ENCODE data around the gene LRRTM3.

The LRRTM3 gene

DNA sequence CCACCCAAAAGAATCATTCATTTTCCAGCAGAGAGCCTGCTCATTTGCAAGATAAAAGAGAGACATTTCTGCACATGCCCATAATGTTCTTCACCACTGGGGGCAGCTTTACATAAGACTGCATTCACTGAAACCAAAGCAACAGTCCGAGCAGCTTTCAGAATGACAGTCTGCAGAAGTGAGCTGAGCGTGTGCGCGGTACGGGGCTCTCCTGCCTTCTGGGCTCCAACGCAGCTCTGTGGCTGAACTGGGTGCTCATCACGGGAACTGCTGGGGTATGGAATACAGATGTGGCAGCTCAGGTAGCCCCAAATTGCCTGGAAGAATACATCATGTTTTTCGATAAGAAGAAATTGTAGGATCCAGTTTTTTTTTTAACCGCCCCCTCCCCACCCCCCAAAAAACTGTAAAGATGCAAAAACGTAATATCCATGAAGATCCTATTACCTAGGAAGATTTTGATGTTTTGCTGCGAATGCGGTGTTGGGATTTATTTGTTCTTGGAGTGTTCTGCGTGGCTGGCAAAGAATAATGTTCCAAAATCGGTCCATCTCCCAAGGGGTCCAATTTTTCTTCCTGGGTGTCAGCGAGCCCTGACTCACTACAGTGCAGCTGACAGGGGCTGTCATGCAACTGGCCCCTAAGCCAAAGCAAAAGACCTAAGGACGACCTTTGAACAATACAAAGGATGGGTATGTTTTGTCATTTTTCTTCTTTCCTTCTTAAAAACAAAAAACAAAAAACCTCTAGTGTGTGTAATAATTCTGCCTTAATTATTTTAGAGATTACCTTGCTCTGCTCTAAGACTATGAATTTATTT is at the start of gene LRRTM3:
TSS of gene LRRTM3 (plus strand) at position 141 of the 820 bp plus-strand sequence.
- no peak within 1 kb of the TSS for H3K4me3 ChIP-seq (ENCODE audit: low read length)
- DNase-seq (ENCODE audit: low read depth): peak; percentile 62
- TF ChIP-seq, protein P1, sequence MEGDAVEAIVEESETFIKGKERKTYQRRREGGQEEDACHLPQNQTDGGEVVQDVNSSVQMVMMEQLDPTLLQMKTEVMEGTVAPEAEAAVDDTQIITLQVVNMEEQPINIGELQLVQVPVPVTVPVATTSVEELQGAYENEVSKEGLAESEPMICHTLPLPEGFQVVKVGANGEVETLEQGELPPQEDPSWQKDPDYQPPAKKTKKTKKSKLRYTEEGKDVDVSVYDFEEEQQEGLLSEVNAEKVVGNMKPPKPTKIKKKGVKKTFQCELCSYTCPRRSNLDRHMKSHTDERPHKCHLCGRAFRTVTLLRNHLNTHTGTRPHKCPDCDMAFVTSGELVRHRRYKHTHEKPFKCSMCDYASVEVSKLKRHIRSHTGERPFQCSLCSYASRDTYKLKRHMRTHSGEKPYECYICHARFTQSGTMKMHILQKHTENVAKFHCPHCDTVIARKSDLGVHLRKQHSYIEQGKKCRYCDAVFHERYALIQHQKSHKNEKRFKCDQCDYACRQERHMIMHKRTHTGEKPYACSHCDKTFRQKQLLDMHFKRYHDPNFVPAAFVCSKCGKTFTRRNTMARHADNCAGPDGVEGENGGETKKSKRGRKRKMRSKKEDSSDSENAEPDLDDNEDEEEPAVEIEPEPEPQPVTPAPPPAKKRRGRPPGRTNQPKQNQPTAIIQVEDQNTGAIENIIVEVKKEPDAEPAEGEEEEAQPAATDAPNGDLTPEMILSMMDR (conservative IDR thresholded peaks at IDR 0.05; ENCODE audit: low read length): peak; percentile 76

DNA sequence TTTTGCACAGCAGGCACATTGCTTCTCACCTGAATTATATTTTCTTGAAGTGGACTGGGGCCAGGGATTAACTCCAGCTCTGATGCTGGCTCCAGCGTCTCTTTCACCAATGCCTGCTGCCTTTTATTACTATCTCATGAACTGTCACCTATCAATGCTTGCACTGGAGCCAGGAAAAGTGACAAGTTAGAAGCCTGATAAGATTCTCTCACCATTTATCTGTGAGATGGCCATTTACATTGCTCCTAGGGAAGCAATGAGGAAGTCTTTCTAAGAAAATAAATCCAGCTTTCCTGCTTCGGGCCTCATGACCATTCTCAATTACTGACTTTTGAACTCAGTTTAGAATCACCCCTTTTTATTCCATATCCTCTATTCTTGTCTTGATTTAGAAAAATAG is 48.5 kb upstream of the LRRTM3 start:
- DNase-seq (ENCODE audit: low read depth): no peak
- TF ChIP-seq, protein P1 (conservative IDR thresholded peaks at IDR 0.05; ENCODE audit: low read length): no peak
- no peak overlapping the region for H3K4me3 ChIP-seq (ENCODE audit: low read length)

DNA sequence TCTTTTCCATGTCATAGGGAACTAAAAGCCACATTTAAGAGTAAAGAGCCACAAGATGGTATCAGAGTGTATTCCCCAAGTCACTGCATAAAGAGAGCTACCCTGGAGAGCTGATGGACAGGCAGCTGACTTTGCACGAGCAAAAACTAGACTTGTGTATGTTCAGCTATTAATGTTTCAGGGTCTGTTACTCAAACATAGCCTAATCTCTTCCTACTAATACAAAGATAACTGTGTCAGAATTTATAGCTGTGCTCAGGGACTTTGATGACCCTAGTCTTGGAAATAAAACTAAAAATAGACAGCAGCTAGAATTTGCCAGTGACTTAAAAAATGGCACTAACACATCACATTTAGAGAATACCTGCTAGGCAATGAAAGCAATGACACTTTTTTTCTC is 45.5 kb upstream of the LRRTM3 start:
- no peak overlapping the region for H3K4me3 ChIP-seq (ENCODE audit: low read length)
- TF ChIP-seq, protein P1 (conservative IDR thresholded peaks at IDR 0.05; ENCODE audit: low read length): no peak
- DNase-seq (ENCODE audit: low read depth): no peak

DNA sequence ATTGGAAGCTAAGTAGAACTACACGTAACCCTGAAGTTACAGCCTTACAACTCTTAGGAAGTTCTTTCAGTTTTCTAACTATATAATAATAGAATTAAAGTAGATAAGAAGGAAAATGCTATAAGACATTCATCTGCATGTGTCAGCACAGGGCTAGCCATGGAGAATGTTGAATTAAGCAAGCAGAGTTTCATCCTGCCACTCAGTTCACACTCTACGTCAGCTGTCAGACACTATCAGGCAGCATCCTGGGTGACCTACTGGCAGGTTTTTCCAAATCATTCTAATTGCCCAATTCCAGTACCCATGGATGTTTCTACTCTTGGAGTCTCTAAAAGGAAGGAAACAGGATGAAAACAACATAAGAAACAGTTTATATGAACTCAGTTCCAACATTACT is 45.0 kb upstream of the LRRTM3 start:
- H3K4me3 ChIP-seq (ENCODE audit: low read length): no peak overlapping the region
- DNase-seq (ENCODE audit: low read depth): no peak
- TF ChIP-seq, protein P1 (conservative IDR thresholded peaks at IDR 0.05; ENCODE audit: low read length): no peak

DNA sequence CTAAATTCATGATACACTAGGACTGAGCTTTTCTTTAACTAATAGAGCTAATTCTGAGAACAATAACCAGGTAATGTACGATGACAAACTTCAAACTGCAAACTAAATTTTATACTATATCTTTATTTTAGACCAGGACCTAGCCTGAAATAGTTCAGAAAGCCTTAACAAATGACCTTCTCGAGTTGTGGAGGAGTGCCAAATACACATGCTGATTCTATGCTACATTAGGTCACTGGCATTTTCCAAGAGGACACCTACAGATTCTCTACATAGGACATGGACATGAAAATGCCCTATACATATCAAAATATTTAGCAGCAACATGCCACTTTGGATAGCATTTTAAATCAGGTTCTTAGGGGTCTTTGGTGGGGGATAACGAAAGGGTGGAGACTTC is 44.0 kb upstream of the LRRTM3 start:
- TF ChIP-seq, protein P1 (conservative IDR thresholded peaks at IDR 0.05; ENCODE audit: low read length): no peak
- no peak overlapping the region for H3K4me3 ChIP-seq (ENCODE audit: low read length)
- DNase-seq (ENCODE audit: low read depth): no peak

DNA sequence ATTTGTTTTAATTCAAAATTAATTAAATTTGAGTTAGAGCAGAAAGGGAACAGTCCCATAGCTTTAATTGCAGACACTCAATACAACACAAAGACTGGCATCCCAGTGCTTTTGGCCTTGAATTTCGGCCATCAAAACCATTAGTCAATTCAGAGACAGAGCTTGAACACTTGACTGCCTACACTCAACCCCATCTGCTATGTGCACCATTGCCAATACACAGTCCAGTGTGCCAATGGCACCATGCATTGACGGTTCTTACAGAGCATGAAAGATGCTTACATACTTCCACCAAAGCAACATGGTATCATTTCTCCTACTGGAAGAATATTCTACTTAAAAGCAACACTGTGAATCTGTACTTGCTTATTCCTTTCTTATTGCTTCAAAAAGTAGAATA is 43.6 kb upstream of the LRRTM3 start:
- TF ChIP-seq, protein P1 (conservative IDR thresholded peaks at IDR 0.05; ENCODE audit: low read length): no peak
- no peak overlapping the region for H3K4me3 ChIP-seq (ENCODE audit: low read length)
- no peak for DNase-seq (ENCODE audit: low read depth)

DNA sequence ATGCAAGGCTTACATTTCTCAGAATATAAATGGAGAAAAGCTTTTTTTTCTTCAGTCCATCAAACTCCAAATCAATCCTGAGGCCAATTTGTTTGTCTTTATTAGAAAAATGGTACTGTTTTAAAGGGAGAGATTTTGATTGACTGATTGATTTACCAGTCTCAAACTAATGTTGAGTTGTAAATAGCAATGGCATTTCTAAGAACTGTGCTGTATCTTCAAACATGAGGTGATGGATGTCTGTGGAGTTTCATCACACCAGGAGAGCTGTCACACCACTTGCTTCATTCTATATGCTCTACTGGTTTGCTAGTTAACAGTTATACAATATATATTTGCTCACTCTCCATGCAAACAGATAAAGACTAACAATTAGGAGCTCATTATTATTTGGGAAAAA is 39.0 kb upstream of the LRRTM3 start:
- TF ChIP-seq, protein P1 (conservative IDR thresholded peaks at IDR 0.05; ENCODE audit: low read length): no peak
- no peak overlapping the region for H3K4me3 ChIP-seq (ENCODE audit: low read length)
- DNase-seq (ENCODE audit: low read depth): no peak
